ENCODE results near the gene DCP2. TPM values are rescaled to one million over a fixed set of nuclear protein-coding genes. Genes with fewer than 3 reads are reported as not detected.

DCP2 gene
- total RNA-seq, 1 donor: 27.9 TPM

DNA sequence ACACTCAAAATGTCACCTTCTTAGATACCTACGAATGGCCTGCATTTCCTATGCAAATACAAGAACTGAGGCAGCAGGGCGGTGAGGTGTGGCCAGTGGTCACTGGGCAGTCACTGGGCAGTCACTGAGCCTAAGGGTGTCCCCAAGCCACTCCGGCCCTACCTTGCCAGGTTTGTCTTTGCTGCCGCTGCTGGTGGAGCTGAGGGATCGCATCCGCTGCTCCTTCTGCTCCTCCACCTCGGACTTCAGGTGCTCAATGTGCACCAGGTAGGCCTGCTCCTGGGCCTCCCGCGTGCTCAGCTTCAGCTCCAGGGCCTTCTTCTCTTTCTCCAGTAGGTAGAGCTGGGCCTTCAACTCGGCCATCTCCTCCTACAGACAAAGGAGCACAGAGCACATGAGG lies 72.3 kb downstream of the DCP2 start:
- H3K27ac ChIP-seq (ENCODE audit: low read depth, low read length): no peak overlapping the region
- H3K4me3 ChIP-seq (ENCODE audit: insufficient read depth, low read length): no peak overlapping the region
- no peak for TF ChIP-seq CTCF (IDR thresholded peaks at IDR 0.05; ENCODE audit: extremely low read depth, low read depth, low read length)
- H3K4me1 ChIP-seq (ENCODE audit: insufficient read depth, low read length): peaks cover 33% of the 10 kb centered on the region
- no peaks in the 10 kb centered on the region for H3K36me3 ChIP-seq (ENCODE audit: insufficient read depth, low read length)
- no peaks in the 10 kb centered on the region for H4K20me1 ChIP-seq (ENCODE audit: insufficient read depth, low read length)
- H3K4me2 ChIP-seq (ENCODE audit: insufficient read depth, low read length): no peak overlapping the region
- no peaks in the 10 kb centered on the region for H3K9me3 ChIP-seq (ENCODE audit: low read depth, low read length)
- no peak overlapping the region for H2AFZ ChIP-seq (ENCODE audit: low read length)
- DNase-seq (ENCODE audit: insufficient read length, low spot score, missing footprints): peak; percentile 19
- no peaks in the 10 kb centered on the region for H3K27me3 ChIP-seq (ENCODE audit: insufficient read depth, low read length)
- H3K79me2 ChIP-seq (ENCODE audit: insufficient read depth, low read length): no peaks in the 10 kb centered on the region

DNA sequence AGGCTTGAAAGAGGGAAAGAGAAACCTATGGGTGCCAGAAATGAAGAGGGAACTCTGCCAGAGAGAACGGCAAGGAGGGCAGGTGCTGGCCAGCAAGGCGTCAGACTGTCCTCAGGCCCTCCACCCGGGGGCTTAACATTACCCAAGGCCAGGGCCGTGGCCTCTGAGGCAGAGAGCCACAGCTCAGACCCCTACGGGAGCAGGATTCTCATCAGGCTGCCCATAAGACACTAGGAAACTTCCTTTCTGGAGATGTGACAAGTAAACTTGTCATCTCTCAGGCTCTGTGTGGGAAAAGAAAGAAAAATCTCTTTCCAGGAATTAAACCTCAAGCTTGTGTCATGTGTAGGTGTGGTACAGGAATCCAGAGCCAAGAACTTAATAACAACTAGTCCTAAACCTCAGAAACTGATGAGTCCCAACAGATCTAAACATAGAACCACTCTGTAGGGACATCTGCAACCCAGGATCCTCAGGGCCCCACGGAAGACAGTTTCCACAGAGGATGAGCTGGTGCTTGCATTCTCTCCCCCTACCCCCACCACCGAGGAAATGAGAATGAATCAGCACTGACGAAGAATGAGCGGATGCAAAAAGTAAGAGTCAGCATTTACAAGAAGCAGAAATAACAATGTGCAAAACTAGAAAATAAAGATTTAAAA lies 74.3 kb downstream of the DCP2 start:
- Histone ChIP-seq H3K4me2 (ENCODE audit: insufficient read depth, low read length) (peak overlapping the region; percentile 49), H3K27me3 (ENCODE audit: insufficient read depth, low read length) (no peaks in the 10 kb centered on the region), H3K79me2 (ENCODE audit: insufficient read depth, low read length) (no peaks in the 10 kb centered on the region), H3K27ac (ENCODE audit: low read depth, low read length) (peak overlapping the region; percentile 67), H2AFZ (ENCODE audit: low read length) (no peak overlapping the region), H3K4me3 (ENCODE audit: insufficient read depth, low read length) (peak overlapping the region; percentile 18), H4K20me1 (ENCODE audit: insufficient read depth, low read length) (no peaks in the 10 kb centered on the region), H3K36me3 (ENCODE audit: insufficient read depth, low read length) (no peaks in the 10 kb centered on the region), H3K9me3 (ENCODE audit: low read depth, low read length) (no peaks in the 10 kb centered on the region), H3K4me1 (ENCODE audit: insufficient read depth, low read length) (peaks cover 36% of the 10 kb centered on the region)
- TF ChIP-seq CTCF (IDR thresholded peaks at IDR 0.05; ENCODE audit: extremely low read depth, low read depth, low read length): no peak
- DNase-seq (ENCODE audit: insufficient read length, low spot score, missing footprints): peak; percentile 96

DNA sequence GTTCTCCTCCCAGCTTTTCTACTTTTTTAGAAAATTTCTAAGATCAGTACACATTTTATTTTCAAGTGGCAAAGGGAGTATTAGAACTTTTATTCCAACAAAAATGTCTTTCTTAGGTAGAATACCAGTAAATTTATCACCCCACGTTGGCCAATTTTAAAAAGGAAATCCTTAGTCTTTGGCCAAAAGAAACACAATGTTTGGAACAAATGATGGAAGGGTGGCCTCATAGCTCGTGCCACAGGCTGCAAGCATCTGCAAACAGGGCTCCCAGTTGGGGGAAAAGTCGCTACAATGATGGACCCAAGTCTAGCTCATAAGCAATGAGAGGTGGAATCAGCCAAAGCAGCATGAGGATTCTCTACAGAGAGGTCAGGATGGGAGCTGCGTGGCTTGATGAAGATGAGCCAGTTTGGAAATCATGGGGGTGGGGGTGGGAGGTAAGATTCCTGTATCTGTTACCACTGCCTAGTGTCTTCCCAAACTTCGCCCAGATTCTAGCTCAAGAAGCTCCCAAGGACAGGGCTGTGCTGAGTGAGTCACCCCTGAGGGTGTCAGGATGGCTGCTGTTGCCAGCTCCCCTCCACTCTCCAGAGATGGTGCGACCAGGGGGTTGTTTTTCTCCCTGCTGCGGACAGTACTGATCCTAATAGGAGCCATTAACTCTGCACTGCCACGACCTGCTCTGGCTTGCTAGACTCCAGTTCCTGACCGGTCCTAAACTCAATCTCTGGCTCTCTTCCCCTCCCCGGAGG lies 75.6 kb downstream of the DCP2 start:
- peak; percentile 87 for DNase-seq (ENCODE audit: insufficient read length, low spot score, missing footprints)
- no peak overlapping the region for H3K27ac ChIP-seq (ENCODE audit: low read depth, low read length)

More for the DNA sequence above, 75.6 kb downstream of the DCP2 start:
- H4K20me1 ChIP-seq (ENCODE audit: insufficient read depth, low read length): no peaks in the 10 kb centered on the region
- H3K4me2 ChIP-seq (ENCODE audit: insufficient read depth, low read length): no peak overlapping the region
- no peaks in the 10 kb centered on the region for H3K79me2 ChIP-seq (ENCODE audit: insufficient read depth, low read length)
- H3K4me3 ChIP-seq (ENCODE audit: insufficient read depth, low read length): no peak overlapping the region
- H2AFZ ChIP-seq (ENCODE audit: low read length): no peak overlapping the region
- no peaks in the 10 kb centered on the region for H3K27me3 ChIP-seq (ENCODE audit: insufficient read depth, low read length)
- no peaks in the 10 kb centered on the region for H3K9me3 ChIP-seq (ENCODE audit: low read depth, low read length)
- no peak for TF ChIP-seq CTCF (IDR thresholded peaks at IDR 0.05; ENCODE audit: extremely low read depth, low read depth, low read length)
- H3K36me3 ChIP-seq (ENCODE audit: insufficient read depth, low read length): no peaks in the 10 kb centered on the region
- H3K4me1 ChIP-seq (ENCODE audit: insufficient read depth, low read length): peaks cover 33% of the 10 kb centered on the region

Measured in osteoblast (primary cell).